Erythroblast (primary cell): ENCODE results near the gene GOLGA6L6.
"Not testable (repeated sequence)": the region's sequence is repeated elsewhere in the genome, so short reads cannot be mapped to it uniquely, and the experiment has no call there.

ENCODE experiments used
- GATA1 ChIP-seq: IDR thresholded peaks from 2 replicates; pipeline ENCODE4 v1.6.1; 2011; ENCODE audit warnings: low read depth, mild to moderate bottlenecking, control low read depth, low read length, moderate library complexity
- POLR2A ChIP-seq: IDR thresholded peaks from 2 replicates; pipeline ENCODE4 v1.6.1; 2011; ENCODE audit warnings: mild to moderate bottlenecking, low read length

DNA sequence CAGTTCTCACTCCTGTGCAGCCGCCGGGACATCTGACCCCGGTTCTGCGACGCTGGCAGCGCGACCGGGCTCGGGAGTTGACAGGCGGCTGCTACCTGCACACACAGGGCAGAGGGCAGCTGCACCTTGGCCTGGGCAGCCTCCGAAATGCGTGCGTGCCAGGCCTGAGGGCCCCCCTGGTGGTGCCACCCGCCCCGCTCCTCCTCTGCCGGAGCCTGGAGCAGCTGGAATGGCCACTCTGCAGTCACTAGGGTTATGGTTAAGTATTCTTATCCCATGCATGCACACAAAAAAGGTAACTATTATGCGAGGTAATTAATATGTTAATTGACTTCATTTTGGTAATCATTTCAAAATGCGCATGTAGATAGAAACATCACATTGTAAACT lies 41.1 kb upstream of the GOLGA6L6 start:
- not testable (repeated sequence) for TF ChIP-seq POLR2A, GATA1
